ENCODE data around the gene SH3RF1.

DNA sequence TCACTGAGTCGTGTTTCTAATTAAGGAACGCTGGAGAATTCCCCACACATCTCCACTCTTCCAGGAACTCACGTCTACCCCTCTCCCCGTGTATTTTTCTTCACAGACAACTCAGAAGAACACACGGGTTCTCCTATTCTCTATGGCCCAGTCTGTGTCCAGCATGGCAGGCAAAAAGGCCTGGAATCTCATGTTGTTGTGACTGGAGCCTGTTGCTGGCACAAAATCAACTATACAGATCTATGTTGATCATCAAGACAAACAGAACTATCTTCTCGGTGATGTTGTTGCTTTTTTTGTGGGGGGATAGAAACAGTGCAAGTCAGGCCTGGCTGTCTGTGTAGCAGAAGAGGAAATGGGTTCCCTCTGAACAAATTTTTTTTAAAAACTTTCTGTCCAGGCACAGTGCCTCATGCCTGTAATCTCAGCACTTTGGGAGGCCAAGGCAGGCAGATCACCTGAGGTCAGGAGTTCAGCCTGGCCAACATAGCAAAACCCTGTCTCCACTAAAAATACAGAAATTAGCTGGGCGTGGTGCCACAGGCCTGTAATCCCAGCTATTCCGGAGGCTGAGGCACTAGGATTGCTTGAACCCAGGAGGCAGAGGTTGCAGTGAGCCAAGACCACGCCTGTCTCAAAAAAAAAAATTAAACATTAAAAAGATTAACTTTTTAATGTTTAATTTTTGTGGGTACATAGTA lies 210.2 kb downstream of the SH3RF1 start:
- TF ChIP-seq, protein P1, sequence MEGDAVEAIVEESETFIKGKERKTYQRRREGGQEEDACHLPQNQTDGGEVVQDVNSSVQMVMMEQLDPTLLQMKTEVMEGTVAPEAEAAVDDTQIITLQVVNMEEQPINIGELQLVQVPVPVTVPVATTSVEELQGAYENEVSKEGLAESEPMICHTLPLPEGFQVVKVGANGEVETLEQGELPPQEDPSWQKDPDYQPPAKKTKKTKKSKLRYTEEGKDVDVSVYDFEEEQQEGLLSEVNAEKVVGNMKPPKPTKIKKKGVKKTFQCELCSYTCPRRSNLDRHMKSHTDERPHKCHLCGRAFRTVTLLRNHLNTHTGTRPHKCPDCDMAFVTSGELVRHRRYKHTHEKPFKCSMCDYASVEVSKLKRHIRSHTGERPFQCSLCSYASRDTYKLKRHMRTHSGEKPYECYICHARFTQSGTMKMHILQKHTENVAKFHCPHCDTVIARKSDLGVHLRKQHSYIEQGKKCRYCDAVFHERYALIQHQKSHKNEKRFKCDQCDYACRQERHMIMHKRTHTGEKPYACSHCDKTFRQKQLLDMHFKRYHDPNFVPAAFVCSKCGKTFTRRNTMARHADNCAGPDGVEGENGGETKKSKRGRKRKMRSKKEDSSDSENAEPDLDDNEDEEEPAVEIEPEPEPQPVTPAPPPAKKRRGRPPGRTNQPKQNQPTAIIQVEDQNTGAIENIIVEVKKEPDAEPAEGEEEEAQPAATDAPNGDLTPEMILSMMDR (IDR thresholded peaks at IDR 0.05; ENCODE audit: low read depth, low read length), result no peak
- no peak for TF ChIP-seq EZH2phosphoT487 (IDR thresholded peaks at IDR 0.05; ENCODE audit: low read depth)
